RWPE1 (cell line): ENCODE results near the gene VPS37C.

Experiments
- CTCF ChIA-PET: fragments of 350-600 bp; sonication (Branson Sonifier 250); formaldehyde crosslinking; extraction: SDS; loops from one replicate; lab custom pipeline; 2021; lab: Yijun Ruan, JAX
- POLR2A ChIA-PET: fragments of 400-600 bp; formaldehyde crosslinking; extraction: SDS; loops from one replicate; lab custom pipeline; 2020; ENCODE audit warnings: antibody characterized with exemption; ENCODE audit not compliant: low non-redundant PET; lab: Yijun Ruan, JAX
- DNase-seq: peaks from one replicate; pipeline ENCODE4 v3.0.0; 2012; ENCODE audit warnings: low spot score
- H3K27ac ChIP-seq: fragments of 450-650 bp; 2 replicates; pipeline ENCODE4 v1.5.1; 2017
- TF ChIP-seq, protein P1 (sequence below): fragments of 450-650 bp; conservative IDR thresholded peaks from 2 replicates; pipeline ENCODE4 v1.5.1; 2017; ENCODE audit warnings: low read depth, mild to moderate bottlenecking

Gene VPS37C

GRCh38 chr11:61092908-61093763 lies 68.1 kb downstream of the VPS37C start:
- CTCF ChIA-PET: interaction anchor here (0.6 kb wide), 1 partner anchor 200 kb away, joined by 4 read pairs; no protein-coding TSS in a partner anchor
- no peak for DNase-seq
- TF ChIP-seq, protein P1, sequence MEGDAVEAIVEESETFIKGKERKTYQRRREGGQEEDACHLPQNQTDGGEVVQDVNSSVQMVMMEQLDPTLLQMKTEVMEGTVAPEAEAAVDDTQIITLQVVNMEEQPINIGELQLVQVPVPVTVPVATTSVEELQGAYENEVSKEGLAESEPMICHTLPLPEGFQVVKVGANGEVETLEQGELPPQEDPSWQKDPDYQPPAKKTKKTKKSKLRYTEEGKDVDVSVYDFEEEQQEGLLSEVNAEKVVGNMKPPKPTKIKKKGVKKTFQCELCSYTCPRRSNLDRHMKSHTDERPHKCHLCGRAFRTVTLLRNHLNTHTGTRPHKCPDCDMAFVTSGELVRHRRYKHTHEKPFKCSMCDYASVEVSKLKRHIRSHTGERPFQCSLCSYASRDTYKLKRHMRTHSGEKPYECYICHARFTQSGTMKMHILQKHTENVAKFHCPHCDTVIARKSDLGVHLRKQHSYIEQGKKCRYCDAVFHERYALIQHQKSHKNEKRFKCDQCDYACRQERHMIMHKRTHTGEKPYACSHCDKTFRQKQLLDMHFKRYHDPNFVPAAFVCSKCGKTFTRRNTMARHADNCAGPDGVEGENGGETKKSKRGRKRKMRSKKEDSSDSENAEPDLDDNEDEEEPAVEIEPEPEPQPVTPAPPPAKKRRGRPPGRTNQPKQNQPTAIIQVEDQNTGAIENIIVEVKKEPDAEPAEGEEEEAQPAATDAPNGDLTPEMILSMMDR: no peak
- POLR2A ChIA-PET: no interaction called here
- H3K27ac ChIP-seq: no peak overlapping the region

GRCh38 chr11:61092280-61092766 lies 68.9 kb downstream of the VPS37C start:
- no peak for DNase-seq
- TF ChIP-seq, protein P1: no peak
- CTCF ChIA-PET: interaction anchor here (0.6 kb wide), 1 partner anchor 199 kb away, joined by 4 read pairs; no protein-coding TSS in a partner anchor
- POLR2A ChIA-PET: interaction anchor here (0.6 kb wide), 1 partner anchor 1362 kb away, joined by 6 read pairs; no protein-coding TSS in a partner anchor
- no peak overlapping the region for H3K27ac ChIP-seq

DNA sequence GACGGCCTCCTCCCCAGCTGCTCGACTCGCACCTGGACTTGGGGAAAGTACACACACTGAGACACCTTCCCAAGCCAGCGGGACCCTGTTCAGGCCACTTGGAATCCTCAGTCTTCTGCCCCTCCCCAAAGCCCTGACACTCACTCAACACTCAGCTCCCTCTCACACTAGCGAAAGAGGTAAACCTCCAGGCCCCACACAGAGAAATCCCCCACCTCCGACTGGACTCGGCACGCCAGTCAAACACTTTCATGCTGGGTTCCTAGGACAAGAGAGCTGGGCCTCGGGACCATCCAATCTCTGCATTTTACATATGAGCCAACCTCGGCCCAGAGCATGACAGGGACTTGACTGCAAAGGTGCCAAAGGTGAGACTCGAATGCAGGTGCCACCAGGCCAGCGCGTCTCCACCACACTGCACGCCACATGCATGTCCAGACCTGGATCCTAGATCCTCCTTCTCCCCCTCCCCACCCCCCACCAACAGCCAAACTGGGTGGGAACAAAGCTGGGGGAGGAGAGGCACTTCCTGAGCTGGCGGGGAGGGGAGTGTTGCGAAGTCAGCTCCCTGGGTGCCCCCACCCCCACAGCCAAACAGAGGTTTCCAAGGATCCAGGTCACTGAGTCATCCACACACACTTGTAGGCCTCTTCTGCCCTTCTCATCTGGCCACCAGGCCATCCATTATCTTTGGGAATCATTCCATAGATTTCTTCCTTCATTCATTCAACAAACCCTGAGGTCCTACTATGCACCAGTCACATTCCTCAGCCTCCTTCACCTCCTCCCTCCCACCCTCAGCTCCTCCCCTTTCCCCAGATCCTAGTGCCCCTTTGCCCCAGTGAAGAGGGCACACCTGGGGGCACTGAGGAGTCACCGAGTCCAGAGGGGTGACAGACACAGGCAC lies 69.6 kb downstream of the VPS37C start:
- CTCF ChIA-PET: interaction anchor here (0.6 kb wide), 1 partner anchor 129 kb away, joined by 3 read pairs; no protein-coding TSS in a partner anchor
- POLR2A ChIA-PET: interaction anchor here (0.6 kb wide), 1 partner anchor 1362 kb away, joined by 6 read pairs; no protein-coding TSS in a partner anchor
- no peak overlapping the region for H3K27ac ChIP-seq
- DNase-seq: peak; percentile 34
- TF ChIP-seq, protein P1: no peak

GRCh38 chr11:61090982-61091372 lies 70.2 kb downstream of the VPS37C start:
- DNase-seq: no peak
- POLR2A ChIA-PET: no interaction called here
- CTCF ChIA-PET: interaction anchor here (0.6 kb wide), 1 partner anchor 129 kb away, joined by 3 read pairs; no protein-coding TSS in a partner anchor
- TF ChIP-seq, protein P1: no peak
- H3K27ac ChIP-seq: no peak overlapping the region

GRCh38 chr11:61090521-61090920 lies 70.7 kb downstream of the VPS37C start:
- no peak for DNase-seq
- CTCF ChIA-PET: interaction anchor here (0.6 kb wide), 1 partner anchor 128 kb away, joined by 3 read pairs; no protein-coding TSS in a partner anchor
- POLR2A ChIA-PET: no interaction called here
- TF ChIP-seq, protein P1: no peak
- no peak overlapping the region for H3K27ac ChIP-seq
